ENCODE data around the gene RPUSD4.

- TF ChIP-seq EP300 (IDR thresholded peaks at IDR 0.05) (no peak), POLR2A (IDR thresholded peaks at IDR 0.05) (no peak)
Observed at GRCh38 chr11:126233391-126233790, 21.9 kb upstream of the RPUSD4 start.
